Ureter (tissue), 1 donor: ENCODE measurements around the gene FANCI. TPM values are rescaled to one million over a fixed set of nuclear protein-coding genes. Genes with fewer than 3 reads are reported as not detected.

Source experiments
- DNase-seq: peaks from one replicate; pipeline ENCODE4 v3.0.0-alpha.2; 2020; ENCODE audit warnings: low spot score
- total RNA-seq: library from RNA; stranded (reverse); gene quantifications from one replicate; pipeline ENCODE4 v1.2.4, GENCODE V29; 2023
- donor health status: DM: yes; HTN: yes; CAD: no.

The FANCI gene
- 8.2 TPM for total RNA-seq

GRCh38 chr15:89243691-89244573 lies at the start of gene FANCI:
Gene FANCI, plus strand, starts transcription at chr15:89243979. Its CDS starts 3,669 bp downstream, at chr15:89247648.
- DNase-seq, result peak; percentile 96

DNA sequence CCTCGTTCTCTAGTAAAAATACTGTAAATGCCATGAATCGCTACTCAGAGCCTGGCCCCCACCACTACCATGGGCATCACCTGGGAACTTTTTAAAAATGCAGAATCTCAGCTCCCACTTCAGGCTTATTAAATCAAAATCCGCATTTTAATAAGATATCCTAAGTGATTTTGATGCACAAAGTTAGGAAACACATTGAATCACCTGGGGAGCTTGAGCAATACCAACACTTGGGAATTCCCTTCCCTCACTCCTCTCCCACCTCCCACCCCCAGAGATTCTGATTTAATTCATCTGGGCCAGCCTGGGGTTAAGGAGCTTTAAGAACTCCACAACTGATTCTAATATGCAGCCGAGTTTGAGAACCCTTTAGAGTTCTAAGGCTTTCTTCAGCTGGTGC lies 49.2 kb upstream of the FANCI start:
- no peak for DNase-seq

DNA sequence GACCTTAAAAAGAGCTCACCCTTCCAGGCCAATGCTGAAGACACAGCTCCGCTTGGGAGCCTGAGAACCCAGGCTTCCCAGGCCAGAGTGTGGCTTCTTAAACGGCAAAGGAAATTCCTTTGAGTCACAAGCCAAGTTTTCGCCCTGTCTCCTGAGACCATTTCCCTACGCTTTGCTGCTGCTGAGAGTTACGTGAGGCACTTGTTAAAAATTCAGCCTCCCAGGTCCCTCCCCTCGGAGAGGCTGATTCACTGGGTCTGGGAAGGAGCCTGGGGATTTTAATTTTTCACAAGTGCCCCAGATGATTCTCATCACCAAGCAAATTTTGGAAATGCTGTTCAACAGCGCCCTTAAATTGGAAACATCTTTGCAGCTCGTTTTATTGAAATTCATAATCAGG lies 47.9 kb upstream of the FANCI start:
- DNase-seq, result no peak

- no peak for DNase-seq
Observed at GRCh38 chr15:89196241-89196640, 47.5 kb upstream of the FANCI start.

GRCh38 chr15:89196994-89197393 lies 46.8 kb upstream of the FANCI start:
- DNase-seq, result no peak

- peak; percentile 69 for DNase-seq
Observed at GRCh38 chr15:89197503-89197971, 46.2 kb upstream of the FANCI start.

DNA sequence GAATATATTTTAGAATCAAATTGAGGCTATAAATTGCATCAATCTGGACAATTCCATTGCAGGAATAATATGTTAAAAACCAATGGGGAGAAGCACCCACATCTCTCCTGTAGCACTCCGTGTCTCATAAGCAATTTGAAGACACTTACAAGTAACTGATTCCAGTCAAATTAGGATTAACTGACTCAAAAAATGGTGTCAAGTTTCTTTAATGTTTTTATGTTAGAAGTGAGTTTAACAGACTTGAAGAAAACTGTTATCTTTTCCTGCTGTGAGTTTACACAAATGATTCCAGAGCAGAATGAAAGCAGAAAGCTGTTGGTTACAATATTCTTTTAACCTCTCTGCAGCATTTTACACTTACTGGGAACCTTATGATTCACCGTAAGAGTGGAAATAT lies 45.6 kb upstream of the FANCI start:
- DNase-seq, result no peak

GRCh38 chr15:89198934-89199333 lies 44.8 kb upstream of the FANCI start:
- no peak for DNase-seq

GRCh38 chr15:89199746-89200145 lies 44.0 kb upstream of the FANCI start:
- no peak for DNase-seq

GRCh38 chr15:89200182-89200581 lies 43.6 kb upstream of the FANCI start:
- DNase-seq, result no peak

GRCh38 chr15:89201465-89202005 lies 42.2 kb upstream of the FANCI start:
- no peak for DNase-seq

- no peak for DNase-seq
Observed at GRCh38 chr15:89203705-89204273, 40.0 kb upstream of the FANCI start.

DNA sequence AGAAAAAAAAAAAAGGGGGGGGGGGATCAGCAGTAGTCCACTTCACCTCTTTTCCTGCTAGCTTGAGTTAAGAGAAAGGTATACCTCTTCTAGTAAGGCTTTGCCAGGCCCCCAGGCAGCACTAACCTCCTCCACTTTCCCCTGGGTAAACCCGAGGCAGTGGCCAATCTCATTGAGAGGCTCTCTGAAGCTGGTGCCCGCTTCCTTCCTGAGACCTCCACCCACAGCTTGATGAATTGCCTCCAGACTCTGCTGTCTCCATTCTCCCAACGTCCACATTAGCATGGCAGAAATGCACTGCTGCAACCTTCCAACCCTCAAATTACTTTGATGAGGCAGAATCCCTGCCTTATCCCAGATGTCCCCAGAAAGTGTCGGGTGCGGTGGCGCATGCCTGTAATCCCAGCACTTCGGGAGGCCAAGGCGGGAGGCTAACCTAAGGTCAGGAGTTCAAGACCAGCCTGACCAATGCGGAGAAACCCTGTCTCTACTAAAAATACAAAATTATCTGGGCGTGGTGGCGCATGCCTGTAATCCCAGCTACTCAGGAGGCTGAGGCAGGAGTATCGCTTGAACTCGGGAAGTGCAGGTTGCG lies 37.7 kb upstream of the FANCI start:
- no peak for DNase-seq

DNA sequence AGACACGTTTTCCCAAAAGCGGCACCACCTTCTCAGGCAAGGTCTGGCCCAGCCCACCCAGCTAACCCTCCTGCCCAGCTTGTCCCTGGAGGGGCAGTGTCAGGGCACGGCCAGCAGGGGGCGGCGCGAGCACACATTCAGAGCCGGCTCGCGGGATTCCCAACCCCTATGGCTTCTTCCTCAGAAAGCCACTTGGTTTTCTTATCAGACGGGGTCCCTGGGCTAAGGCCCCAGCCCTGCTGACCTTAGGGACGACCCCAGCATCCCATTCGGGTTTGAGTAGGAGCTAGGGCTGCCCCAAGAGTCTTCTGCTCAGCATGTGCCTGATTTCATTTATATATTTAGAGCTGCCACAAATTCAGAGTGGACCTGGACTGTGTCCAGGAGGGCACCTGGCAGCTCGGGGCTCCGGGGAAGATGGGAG lies 36.9 kb upstream of the FANCI start:
- peak; percentile 64 for DNase-seq

DNA sequence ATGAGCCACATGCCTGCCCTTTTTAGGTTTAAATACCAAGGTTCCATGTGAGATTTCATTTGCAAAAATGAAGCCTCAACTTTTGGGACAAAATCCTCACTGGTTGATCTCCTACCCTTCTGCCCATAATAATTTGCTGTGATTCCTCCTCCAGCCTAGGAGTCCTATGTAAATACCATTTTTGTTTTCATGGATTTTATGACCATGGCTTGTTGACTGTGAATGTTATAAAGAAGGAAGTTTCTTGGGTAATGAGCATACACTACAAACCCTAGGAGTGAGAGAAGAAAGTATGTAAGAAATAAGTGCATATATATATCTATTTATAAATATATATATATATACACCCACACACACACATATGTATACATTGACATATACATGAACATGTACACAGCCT lies 35.5 kb upstream of the FANCI start:
- no peak for DNase-seq

DNA sequence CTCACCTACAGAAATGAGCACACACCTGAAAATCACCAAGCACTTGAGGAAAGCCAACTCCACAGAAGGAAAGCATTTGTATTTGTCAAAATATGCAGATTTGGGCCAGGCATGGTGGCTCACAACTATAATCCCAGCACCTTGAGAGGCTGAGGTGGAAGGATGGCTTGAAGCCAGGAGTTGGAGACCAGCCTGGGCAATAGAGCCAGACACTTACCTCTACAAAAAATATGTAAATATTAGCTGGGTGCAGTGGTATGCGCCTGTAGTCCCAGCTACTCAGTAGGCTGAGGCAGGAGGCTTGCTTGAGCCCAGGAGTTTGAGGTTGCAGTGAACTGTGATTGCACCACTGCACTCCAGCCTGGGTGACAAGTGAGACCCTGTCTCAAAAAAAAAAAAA lies 34.7 kb upstream of the FANCI start:
- DNase-seq, result no peak

GRCh38 chr15:89211678-89212170 lies 32.1 kb upstream of the FANCI start:
- no peak for DNase-seq

DNA sequence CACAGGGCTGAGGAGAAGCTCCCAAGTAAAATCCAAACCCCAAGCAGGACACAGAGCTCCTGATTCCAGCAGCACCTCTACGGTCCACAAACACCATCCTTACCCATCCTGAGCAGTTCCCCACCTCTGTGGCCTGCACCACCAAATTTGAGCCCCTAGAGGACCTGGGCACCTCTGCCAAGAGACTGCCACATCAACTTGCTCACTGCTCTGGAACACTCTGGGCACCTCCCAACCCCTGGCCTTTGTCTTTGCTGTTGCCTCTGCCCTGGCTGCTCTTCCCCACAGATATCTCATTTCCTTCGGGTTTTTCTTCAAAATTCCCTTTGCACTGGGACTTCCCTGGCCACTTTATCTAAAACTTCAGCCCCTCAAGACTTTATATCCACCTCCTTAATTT lies 28.2 kb upstream of the FANCI start:
- DNase-seq, result no peak

GRCh38 chr15:89217031-89217430 lies 26.7 kb upstream of the FANCI start:
- DNase-seq, result no peak

DNA sequence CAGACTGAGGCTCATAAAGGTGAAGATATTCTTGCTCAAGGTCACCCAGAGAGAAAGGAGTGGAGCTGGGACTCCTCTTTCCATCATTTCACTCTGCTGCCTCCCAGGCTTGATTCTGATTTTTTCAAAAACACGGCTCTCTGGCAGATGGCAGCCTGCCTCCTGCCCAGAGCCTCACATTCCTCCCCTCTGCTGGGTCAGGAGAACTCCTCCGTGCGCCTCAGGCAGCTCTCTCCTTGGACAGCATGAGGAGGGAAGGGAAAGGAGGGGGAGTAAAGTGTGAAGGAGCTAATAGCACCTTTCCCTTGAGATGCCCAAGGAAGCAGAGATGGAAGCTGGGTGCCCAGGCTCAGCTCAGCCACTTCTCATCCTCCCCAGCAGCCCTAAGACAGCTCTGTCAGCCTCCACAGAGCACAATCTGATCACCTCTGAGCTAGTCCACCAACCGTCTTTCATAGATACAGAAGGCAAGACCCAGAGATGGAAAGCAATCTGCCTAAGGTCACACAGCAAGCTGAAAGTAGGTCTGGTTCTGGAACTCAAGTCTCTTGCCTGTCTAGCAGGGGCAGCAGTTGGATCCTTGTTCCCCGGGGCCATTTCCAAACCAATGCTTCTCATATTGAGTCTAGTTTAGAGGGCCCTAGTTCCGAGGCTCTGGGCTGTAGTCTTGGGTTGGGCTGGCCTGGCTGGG lies 25.9 kb upstream of the FANCI start:
- no peak for DNase-seq

GRCh38 chr15:89218531-89218930 lies 25.2 kb upstream of the FANCI start:
- no peak for DNase-seq

- DNase-seq, result no peak
Observed at GRCh38 chr15:89221543-89221942, 22.2 kb upstream of the FANCI start, which contains the start of gene RLBP1. Gene RLBP1, minus strand, starts transcription at chr15:89221579. Its CDS starts 2,604 bp downstream, at chr15:89218975.
